HG03342 (cell line): ENCODE results near the gene GET4.

ENCODE experiments used
- ATAC-seq: cut with Tn5 transposase; IDR thresholded peaks from one replicate; pipeline ENCODE4 v1.9.1; 2021; ENCODE audit warnings: mild to moderate bottlenecking, moderate library complexity; ENCODE audit not compliant: unreplicated experiment

The GET4 gene

GRCh38 chr7:924541-925231 lies 48.3 kb downstream of the GET4 start:
- ATAC-seq, result peak; percentile 47

DNA sequence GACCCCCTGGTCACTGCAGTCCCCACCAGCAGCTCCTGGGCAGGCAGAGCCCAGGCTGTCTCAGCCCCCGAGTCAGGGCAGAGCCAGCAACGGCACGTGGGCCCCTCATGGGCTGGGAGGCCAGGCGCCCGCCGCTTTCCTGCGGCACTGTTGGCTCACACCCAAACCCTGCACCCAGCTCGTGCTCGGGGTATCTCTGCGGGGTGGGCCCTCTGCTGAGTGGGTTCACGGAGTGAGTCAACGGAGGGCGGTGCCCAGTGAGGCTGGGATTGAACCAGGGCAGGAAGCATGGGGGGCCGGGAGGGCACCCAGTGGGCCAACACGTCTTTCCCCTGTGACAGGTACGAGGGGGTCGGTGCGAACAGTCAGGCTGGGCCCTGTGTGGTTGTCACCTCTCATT lies 49.2 kb downstream of the GET4 start:
- no peak for ATAC-seq

GRCh38 chr7:926061-927030 lies 50.0 kb downstream of the GET4 start:
- no peak for ATAC-seq

DNA sequence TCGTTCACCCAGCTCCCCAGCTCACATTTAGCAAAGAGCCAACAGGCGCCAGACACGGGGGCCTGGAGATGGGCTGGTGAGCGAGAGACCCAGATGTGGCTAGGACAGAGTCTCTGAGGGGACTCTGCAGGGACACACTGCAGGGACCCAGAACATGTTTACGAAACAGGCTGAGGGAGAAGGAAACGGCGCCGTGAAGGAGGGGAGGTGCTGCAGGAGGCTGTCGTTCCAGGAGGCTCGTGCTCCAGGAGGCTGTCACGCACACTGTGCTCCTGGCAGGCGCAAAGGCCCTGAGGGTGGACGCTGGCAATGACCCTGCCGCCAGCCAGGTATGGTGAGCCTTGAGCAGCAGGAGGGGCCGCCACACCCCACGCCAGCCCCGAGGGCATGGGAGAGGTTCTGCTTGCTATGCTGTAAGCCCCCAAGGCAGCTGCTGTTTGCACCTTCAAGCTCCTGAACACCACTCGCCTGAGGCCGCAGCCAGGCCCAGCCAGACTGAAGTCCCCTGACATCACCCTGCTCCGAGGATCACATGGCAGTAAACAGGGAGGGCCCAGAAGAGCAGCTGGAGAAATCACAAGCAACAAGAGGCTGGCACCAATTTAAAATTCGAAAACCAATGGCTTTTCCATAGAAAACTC lies 50.8 kb downstream of the GET4 start:
- ATAC-seq, result no peak

- no peak for ATAC-seq
Observed at GRCh38 chr7:929311-929711, 53.0 kb downstream of the GET4 start.

GRCh38 chr7:930975-931758 lies 54.8 kb downstream of the GET4 start:
- no peak for ATAC-seq

DNA sequence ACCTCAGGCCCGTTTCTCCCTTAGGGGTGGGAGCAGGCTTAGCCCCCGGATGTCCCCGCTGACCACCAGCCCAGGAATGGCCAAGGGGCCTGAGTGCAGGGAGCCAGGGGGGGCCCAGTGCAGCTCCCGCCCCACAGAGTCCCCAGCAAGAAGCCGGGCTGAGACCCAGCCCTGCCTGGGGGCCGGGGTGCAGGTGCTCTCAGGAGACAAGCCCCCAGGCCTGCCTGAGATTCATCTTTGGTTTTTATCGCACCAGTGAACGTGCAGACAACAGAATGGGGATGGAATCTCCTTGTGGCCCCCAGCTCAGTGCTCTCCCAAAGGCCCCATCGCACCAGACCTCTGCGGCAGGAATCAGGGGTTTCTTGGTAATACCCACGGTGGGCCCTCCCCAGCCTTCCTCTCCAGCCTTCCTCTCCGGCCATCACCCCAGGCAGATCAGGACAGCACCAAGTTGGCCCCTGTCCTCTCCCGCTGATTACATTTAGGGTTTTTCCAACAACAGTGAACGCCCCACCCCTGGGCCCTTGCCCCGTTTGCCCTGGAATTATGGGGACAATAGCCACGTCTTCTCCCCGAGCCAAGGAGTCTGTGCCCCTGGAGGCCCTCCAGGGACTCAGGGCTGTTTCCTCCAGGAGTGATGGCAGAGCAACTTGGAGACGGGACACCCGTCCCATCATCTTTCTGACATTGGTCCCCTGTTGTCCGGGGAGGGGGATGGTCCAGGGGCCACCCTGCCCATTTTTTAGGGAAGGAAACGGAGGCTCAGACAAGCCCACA lies 55.7 kb downstream of the GET4 start:
- no peak for ATAC-seq

DNA sequence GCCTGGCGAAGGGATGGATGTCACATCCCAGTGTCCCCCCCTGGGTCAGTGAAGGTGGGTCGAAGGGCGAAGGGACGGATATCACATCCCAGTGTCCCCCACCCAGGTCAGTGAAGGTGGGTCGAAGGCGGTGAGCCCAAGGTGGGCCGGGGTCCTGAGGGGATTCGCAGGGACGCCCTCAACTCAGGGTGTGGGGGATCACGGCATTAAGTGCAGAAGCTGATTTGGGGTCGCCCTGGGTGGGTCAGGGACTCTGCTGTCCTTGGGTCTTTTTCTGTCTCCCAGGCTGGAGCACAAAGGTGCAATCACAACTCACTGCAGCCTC lies 56.3 kb downstream of the GET4 start:
- no peak for ATAC-seq

DNA sequence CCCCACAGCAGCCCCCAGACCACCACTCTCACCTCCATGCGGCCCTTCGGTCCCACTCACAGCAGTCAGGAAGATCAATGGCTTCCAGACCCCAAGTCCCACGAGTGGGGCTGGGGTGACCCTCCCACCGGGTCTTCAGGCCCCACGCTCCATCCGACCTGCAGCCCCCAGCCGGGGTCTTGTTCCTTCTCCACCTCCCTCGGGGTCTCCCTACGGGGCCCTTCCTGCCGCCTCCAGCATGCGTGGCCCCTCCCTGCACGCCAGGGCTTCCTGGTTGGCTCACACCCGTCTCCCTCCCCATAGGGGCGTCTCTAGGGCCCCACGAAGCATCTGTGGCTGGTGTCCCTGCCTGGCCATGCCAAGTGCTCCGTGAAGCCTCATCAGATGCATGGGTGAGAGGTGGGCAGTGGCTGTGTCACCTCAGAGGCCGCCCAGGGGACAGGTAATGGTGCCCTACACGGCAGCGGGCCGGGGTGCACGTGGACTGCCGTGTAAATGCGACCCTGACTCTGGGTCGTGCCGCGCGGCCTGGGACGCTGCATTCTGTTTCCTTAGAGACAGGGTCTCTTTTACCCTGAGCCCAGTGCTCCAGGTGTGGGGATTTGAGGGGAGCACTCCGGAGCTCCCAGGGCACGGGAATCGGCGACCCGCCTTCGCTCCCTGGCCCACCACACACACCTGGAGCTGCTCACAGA lies 58.3 kb downstream of the GET4 start:
- no peak for ATAC-seq

GRCh38 chr7:935164-935873 lies 59.0 kb downstream of the GET4 start:
- no peak for ATAC-seq

GRCh38 chr7:935874-936385 lies 59.6 kb downstream of the GET4 start:
- no peak for ATAC-seq

DNA sequence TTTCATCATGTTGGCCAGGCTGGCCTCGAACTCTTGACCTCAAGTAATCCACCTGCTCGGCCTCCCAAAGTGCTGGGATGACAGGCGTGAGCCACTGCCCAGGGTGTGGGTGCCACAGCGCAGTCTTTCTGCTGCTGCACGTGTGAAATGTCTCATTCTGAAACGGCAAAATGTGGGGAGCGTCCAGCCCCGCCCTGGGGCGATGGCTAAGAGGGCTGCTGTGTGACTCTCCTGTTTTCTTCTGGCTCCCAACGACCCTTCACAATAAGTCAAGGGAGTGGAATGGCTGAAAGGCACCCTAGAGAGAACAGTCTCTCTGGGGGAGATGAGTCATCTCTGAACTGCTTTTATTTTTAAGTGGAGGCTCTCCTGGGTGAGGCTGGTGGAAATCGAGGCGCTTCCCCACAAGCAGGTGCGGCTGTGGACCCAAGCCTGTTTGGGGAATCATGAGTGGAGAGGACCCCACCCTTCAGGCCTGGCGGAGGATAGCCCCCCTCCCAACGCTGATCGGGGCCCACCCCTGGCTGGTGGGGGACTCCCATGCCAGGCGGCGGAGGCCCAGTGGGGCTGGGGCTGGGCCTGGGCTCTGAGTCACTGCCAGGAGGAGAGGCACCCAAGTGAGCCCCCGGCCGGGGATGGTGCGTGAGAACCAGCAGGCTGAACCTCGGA lies 60.2 kb downstream of the GET4 start:
- ATAC-seq, result peak; percentile 81

GRCh38 chr7:937856-938484 lies 61.6 kb downstream of the GET4 start:
- no peak for ATAC-seq

DNA sequence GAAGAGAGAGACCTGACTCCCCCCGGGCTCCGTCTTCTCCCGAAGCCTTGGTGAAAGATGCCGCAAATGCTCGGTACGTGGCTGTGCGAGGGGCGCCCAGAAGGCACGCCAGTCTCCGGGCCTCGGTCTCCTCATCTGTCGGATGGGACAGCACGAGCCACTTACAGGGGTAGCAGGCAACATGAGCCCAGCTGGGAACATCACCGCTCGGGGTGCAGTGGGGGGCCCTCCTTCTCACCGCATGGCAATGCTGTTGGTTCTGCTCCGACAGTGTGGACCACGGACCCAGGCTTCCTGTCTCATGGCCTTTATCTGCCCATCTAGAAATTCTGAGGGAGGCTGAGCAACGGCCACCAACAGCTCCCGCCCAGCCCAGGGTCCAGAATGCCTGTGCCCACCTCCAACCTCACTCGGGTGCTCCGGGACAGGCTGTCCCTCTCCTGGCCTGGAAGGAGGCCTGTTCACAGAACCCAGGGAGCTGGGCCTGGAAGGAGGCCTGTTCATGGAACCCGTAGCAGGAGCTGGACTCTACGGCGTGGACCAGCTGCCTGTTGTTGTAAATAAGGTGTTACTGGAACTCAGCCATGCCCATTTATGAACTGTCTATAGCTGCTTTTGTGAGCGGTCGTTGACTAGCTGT lies 62.3 kb downstream of the GET4 start:
- ATAC-seq, result no peak

DNA sequence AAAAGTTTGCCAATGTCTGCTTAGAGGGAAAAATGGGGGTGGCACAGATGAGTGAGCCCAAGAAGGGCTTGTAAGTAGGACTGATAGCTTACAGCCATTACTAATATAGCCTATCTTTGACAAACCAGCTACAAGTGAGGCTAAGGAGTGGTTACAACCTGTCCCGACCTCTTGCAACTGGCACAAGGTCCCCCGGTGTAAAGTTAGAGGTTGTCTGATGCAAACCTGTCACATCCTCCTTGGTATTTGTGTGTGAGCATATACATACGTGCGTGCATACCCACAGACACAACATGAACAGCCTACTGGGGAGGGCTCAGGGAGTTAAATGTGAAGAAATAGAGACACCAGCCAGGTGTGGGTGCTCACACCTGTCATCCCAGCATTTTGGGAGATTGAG lies 63.5 kb downstream of the GET4 start:
- no peak for ATAC-seq

GRCh38 chr7:940599-941408 lies 64.5 kb downstream of the GET4 start:
- ATAC-seq, result no peak
